K562 (cell line): Measurements from ENCODE around the gene PYGO2. TPM values are rescaled to one million over a fixed set of nuclear protein-coding genes. Genes with fewer than 3 reads are reported as not detected.
A peak's percentile ranks its signal among the peaks of the same experiment; 100 is the strongest.

ENCODE experiments used
- FIP1L1 ChIP-seq: fragments of 200-400 bp; formaldehyde crosslinking; IDR thresholded peaks from 2 replicates; pipeline ENCODE4 v1.6.1; 2018; ENCODE audit warnings: mild to moderate bottlenecking, low read depth, low read length; ENCODE audit not compliant: poor library complexity, severe bottlenecking
- HMGXB4 ChIP-seq: sonication (generic); formaldehyde crosslinking; IDR thresholded peaks from 2 replicates; pipeline ENCODE4 v1.8.1; 2023; ENCODE audit warnings: mild to moderate bottlenecking, missing genetic modification reagents
- IRF1 ChIP-seq: sonication (generic); formaldehyde crosslinking; IDR thresholded peaks from 2 replicates; pipeline ENCODE4 v1.8.0; 2022; ENCODE audit warnings: missing genetic modification reagents, mild to moderate bottlenecking, borderline replicate concordance
- JUN ChIP-seq, 2 experiments: sonication (generic) in 1 of 2; formaldehyde crosslinking in 1 of 2; IDR thresholded peaks; 2 replicates each; pipeline versions ENCODE4 v1.6.1 to v1.8.0; 2012 to 2022; ENCODE audit warnings: borderline replicate concordance in 2 of 2, mild to moderate bottlenecking in 2 of 2, improper control_type of control experiment in 1 of 2, low read depth in 1 of 2, low read length in 1 of 2, missing genetic modification reagents in 1 of 2
- NR2C2 ChIP-seq, 2 experiments: fragments of 200-800 bp in 1 of 2; sonication (Bioruptor generic) in 1 of 2; sonication (generic) in 1 of 2; formaldehyde crosslinking in 1 of 2; IDR thresholded peaks; 2 replicates each; pipeline versions ENCODE4 v1.6.1 to v1.8.0; 2016 to 2022; ENCODE audit warnings: mild to moderate bottlenecking in 1 of 2, missing compliant biosample characterization in 1 of 2, missing genetic modification characterization in 1 of 2, missing genetic modification reagents in 1 of 2
- PBX2 ChIP-seq, 2 experiments: IDR thresholded peaks in 1 of 2; conservative IDR thresholded peaks in 1 of 2; 2 replicates each; pipeline ENCODE4 v1.6.1; 2016; ENCODE audit warnings: low read depth in 2 of 2, mild to moderate bottlenecking in 1 of 2, missing compliant biosample characterization in 1 of 2, missing genetic modification characterization in 1 of 2, moderate library complexity in 1 of 2
- RB1 ChIP-seq: fragments of 450-650 bp; IDR thresholded peaks from 2 replicates; pipeline ENCODE4 v1.6.1; 2017; ENCODE audit warnings: low read depth, mild to moderate bottlenecking
- SLC30A9 ChIP-seq: fragments of 250-450 bp; sonication (Bioruptor Pico); IDR thresholded peaks from 2 replicates; pipeline ENCODE4 v1.8.0; 2022; ENCODE audit warnings: mild to moderate bottlenecking, moderate library complexity
- TOE1 ChIP-seq, 2 experiments: fragments of 450-650 bp in 1 of 2; sonication (generic) in 1 of 2; formaldehyde crosslinking in 1 of 2; IDR thresholded peaks; 2 replicates each; pipeline versions ENCODE4 v1.7.1 to v1.8.0; 2016 to 2022; ENCODE audit warnings: borderline replicate concordance in 2 of 2, mild to moderate bottlenecking in 2 of 2, antibody characterized with exemption in 1 of 2, inconsistent platforms in 1 of 2, low read depth in 1 of 2, missing genetic modification reagents in 1 of 2, moderate library complexity in 1 of 2
- ZNF175 ChIP-seq: fragments of 200-800 bp; sonication (Bioruptor generic); IDR thresholded peaks from 2 replicates; pipeline ENCODE4 v1.6.1; 2016; ENCODE audit warnings: low read depth, mild to moderate bottlenecking, missing genetic modification characterization, missing compliant biosample characterization
- ZNF197 ChIP-seq: fragments of 200-800 bp; sonication (Bioruptor generic); IDR thresholded peaks from 2 replicates; pipeline ENCODE4 v1.6.1; 2016; ENCODE audit warnings: low read depth, missing genetic modification characterization, missing compliant biosample characterization
- polyA plus RNA-seq, 8 experiments: library from polyadenylated mRNA; depleted of rRNA in 4 of 8; stranded (reverse) in 5 of 8; unstranded in 3 of 8; fragments of >200 nt; fragmentation: Nextera tagmentation in 2 of 8; fragmentation: Illumina TruSeq in 1 of 8; extraction: Ambion mirVana in 2 of 8; extraction: Trizol in 1 of 8; gene quantifications; 2 replicates each; pipeline versions ENCODE4 v1.2.1 to v1.2.3, GENCODE V29; 2011 to 2014; ENCODE audit warnings: inconsistent platforms in 1 of 8, missing spikeins in 1 of 8
- total RNA-seq, 7 experiments: library from RNA; depleted of rRNA in 6 of 7; stranded (reverse); fragments of >200 nt in 6 of 7; fragmentation: Illumina TruSeq in 2 of 7; extraction: Trizol in 2 of 7; gene quantifications; 2 replicates each; pipeline versions ENCODE4 v1.2.1 to v1.2.3, GENCODE V29; 2011 to 2021; ENCODE audit warnings: low replicate concordance in 1 of 7
- TF ChIP-seq, protein P1 (sequence below): IDR thresholded peaks from 2 replicates; pipeline ENCODE4 v1.6.1; 2016; ENCODE audit warnings: missing genetic modification characterization, missing compliant biosample characterization
- TF ChIP-seq, protein P2 (sequence below): fragments of 450-650 bp; IDR thresholded peaks from 2 replicates; pipeline ENCODE4 v1.6.1; 2016; ENCODE audit warnings: missing biosample characterization, missing genetic modification characterization

The PYGO2 gene
- total and polyA plus RNA-seq, 9 of the 15 experiments (the other 6 are each of a cell fraction or from before 2014, with no cell fraction given): 8.3 to 36.2 (median 18.2) TPM

- TF ChIP-seq TOE1 (IDR thresholded peaks at IDR 0.05; ENCODE audit: borderline replicate concordance): peak; percentile 98
- TF ChIP-seq TOE1 (CRISPR knock-in tag; IDR thresholded peaks at IDR 0.05; ENCODE audit: borderline replicate concordance, low read depth): peak; percentile 96
- TF ChIP-seq NR2C2 (CRISPR knock-in tag; IDR thresholded peaks at IDR 0.05): peak; percentile 86
- TF ChIP-seq NR2C2 (tag; IDR thresholded peaks at IDR 0.05): peak; percentile 76
- TF ChIP-seq HMGXB4 (CRISPR knock-in tag): peak; percentile 62; the same call in 1 of the 2 replicates
- 0 out of 2 replicates have a peak, but pooled peaks have one; percentile 36 for TF ChIP-seq PBX2 (CRISPR knock-in tag; IDR thresholded peaks at IDR 0.05; ENCODE audit: low read depth)
- no peak; the same call in 1 of the 2 replicates for TF ChIP-seq PBX2 (tag; conservative IDR thresholded peaks at IDR 0.05; ENCODE audit: low read depth)
- TF ChIP-seq ZNF175 (CRISPR knock-in tag): peak; percentile 37; the same call in 1 of the 2 replicates
- TF ChIP-seq RB1: peak; percentile 95
- TF ChIP-seq, protein P1, sequence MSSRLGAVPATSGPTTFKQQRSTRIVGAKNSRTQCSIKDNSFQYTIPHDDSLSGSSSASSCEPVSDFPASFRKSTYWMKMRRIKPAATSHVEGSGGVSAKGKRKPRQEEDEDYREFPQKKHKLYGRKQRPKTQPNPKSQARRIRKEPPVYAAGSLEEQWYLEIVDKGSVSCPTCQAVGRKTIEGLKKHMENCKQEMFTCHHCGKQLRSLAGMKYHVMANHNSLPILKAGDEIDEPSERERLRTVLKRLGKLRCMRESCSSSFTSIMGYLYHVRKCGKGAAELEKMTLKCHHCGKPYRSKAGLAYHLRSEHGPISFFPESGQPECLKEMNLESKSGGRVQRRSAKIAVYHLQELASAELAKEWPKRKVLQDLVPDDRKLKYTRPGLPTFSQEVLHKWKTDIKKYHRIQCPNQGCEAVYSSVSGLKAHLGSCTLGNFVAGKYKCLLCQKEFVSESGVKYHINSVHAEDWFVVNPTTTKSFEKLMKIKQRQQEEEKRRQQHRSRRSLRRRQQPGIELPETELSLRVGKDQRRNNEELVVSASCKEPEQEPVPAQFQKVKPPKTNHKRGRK (tag): no peak
- TF ChIP-seq JUN (IDR thresholded peaks at IDR 0.05; ENCODE audit: borderline replicate concordance, low read depth, low read length): peak; percentile 66; the same call in 1 of the 2 replicates
- TF ChIP-seq JUN (CRISPR knock-in tag; IDR thresholded peaks at IDR 0.05; ENCODE audit: borderline replicate concordance): peak; percentile 90; the same call in 1 of the 2 replicates
- TF ChIP-seq ZNF197: peak; percentile 35; the same call in 1 of the 2 replicates
- no peak for TF ChIP-seq SLC30A9
- TF ChIP-seq IRF1 (CRISPR knock-in tag): peak; percentile 91; the same call in 1 of the 2 replicates
- TF ChIP-seq FIP1L1: peak; percentile 63
- TF ChIP-seq, protein P2, sequence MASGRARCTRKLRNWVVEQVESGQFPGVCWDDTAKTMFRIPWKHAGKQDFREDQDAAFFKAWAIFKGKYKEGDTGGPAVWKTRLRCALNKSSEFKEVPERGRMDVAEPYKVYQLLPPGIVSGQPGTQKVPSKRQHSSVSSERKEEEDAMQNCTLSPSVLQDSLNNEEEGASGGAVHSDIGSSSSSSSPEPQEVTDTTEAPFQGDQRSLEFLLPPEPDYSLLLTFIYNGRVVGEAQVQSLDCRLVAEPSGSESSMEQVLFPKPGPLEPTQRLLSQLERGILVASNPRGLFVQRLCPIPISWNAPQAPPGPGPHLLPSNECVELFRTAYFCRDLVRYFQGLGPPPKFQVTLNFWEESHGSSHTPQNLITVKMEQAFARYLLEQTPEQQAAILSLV: 0 out of 2 replicates have a peak, but pooled peaks have one; percentile 8
Measured at GRCh38 chr1:154936555-154937084, 25.0 kb downstream of the PYGO2 start, which contains the start of gene PMVK (continued).
